ENCODE measurements around the gene CEP85L.

CEP85L gene

DNA sequence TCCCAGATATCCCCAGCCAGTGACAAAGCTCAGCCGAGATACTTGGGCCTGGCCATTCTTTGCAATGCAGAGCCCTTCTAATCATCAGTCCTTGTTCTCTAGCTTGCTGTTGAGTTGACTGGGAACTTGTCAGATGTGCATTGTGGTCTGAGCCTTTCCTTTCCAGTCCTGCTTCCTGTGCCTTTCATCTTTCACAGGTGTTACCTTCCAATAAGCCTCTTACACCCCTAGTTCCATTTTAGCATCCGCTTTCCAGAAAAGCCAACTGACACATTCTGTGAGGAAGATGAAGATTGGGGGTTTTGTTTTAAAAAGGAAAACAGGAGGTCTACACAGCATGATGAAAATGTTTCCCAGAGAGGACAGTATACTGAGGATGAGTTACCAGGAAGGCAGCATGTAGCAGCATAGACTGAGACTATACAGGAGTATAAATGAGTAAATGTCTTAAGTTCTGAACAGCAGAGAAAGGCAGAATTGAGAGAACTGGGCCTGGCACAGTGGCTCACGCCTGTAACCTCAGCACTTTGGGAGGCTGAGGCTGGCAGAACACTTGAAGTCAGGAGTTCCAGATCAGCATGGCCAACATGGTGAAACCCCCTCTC lies 5.6 kb upstream of the CEP85L start:
- Histone ChIP-seq H3K4me3 (ENCODE audit: low read length) (no peak overlapping the region), H3K27me3 (ENCODE audit: insufficient read depth, low read length) (no peaks in the 10 kb centered on the region), H3K36me3 (ENCODE audit: insufficient read depth, low read depth, low read length) (no peaks in the 10 kb centered on the region), H3K27ac (ENCODE audit: low read length) (no peak overlapping the region), H3K4me1 (ENCODE audit: insufficient read depth, low read length) (peaks cover 6% of the 10 kb centered on the region; the same call in 1 of the 2 replicates), H3K9ac (ENCODE audit: low read depth, low read length) (no peak overlapping the region), H3K9me3 (ENCODE audit: insufficient read depth, low read depth, low read length) (no peaks in the 10 kb centered on the region)

DNA sequence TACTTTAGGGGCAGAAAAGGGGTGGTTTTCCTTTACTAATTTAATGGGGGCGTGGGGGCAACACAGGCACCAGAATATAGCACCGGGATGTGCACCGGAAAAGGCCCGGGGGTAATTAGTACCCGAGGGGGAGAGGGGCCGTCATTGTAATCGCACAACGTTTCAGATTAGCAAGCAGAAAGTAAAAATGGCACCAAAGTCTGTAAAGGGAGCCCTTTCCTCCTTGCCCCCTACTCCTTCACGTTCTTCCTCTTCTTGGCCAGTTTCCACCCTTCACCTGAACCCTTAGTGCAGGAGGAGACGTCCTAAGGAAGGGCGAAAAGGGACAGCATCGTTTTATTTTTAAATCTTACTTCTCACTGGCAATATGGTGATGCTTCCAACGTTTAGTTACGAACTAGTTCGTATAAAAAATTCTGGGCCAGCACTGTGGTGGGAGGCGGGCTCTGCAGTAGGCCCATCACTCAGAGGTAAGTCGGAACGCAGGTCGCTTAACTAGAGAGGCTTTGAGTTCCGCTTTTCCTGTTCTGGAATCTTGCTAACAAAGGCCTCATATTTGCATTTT lies 742 bp upstream of the CEP85L start:
- Histone ChIP-seq H3K27ac (ENCODE audit: low read length) (no peak overlapping the region), H3K4me3 (ENCODE audit: low read length) (peak overlapping the region; percentile 74), H3K9ac (ENCODE audit: low read depth, low read length) (peak overlapping the region; percentile 81; the same call in 1 of the 2 replicates), H3K36me3 (ENCODE audit: insufficient read depth, low read depth, low read length) (no peaks in the 10 kb centered on the region), H3K9me3 (ENCODE audit: insufficient read depth, low read depth, low read length) (no peaks in the 10 kb centered on the region), H3K27me3 (ENCODE audit: insufficient read depth, low read length) (peaks cover 17% of the 10 kb centered on the region; the same call in 1 of the 2 replicates), H3K4me1 (ENCODE audit: insufficient read depth, low read length) (peaks cover 6% of the 10 kb centered on the region)

GRCh38 chr6:118650582-118651281 lies 659 bp downstream of the CEP85L start:
- Histone ChIP-seq H3K9ac (ENCODE audit: low read depth, low read length) (peak overlapping the region; percentile 28; the same call in 1 of the 2 replicates), H3K36me3 (ENCODE audit: insufficient read depth, low read depth, low read length) (no peaks in the 10 kb centered on the region), H3K4me1 (ENCODE audit: insufficient read depth, low read length) (peaks cover 6% of the 10 kb centered on the region), H3K9me3 (ENCODE audit: insufficient read depth, low read depth, low read length) (no peaks in the 10 kb centered on the region), H3K27ac (ENCODE audit: low read length) (no peak overlapping the region), H3K4me3 (ENCODE audit: low read length) (peak overlapping the region; percentile 74), H3K27me3 (ENCODE audit: insufficient read depth, low read length) (peaks cover 17% of the 10 kb centered on the region; the same call in 1 of the 2 replicates)

- peaks cover 17% of the 10 kb centered on the region; the same call in 1 of the 2 replicates for H3K27me3 ChIP-seq (ENCODE audit: insufficient read depth, low read length)
- no peak overlapping the region for H3K27ac ChIP-seq (ENCODE audit: low read length)
- H3K9me3 ChIP-seq (ENCODE audit: insufficient read depth, low read depth, low read length), result no peaks in the 10 kb centered on the region
- H3K9ac ChIP-seq (ENCODE audit: low read depth, low read length), result peak overlapping the region; percentile 28; the same call in 1 of the 2 replicates
- H3K4me3 ChIP-seq (ENCODE audit: low read length), result peak overlapping the region; percentile 74
- H3K36me3 ChIP-seq (ENCODE audit: insufficient read depth, low read depth, low read length), result no peaks in the 10 kb centered on the region
- peaks cover 6% of the 10 kb centered on the region for H3K4me1 ChIP-seq (ENCODE audit: insufficient read depth, low read length)
These were observed 1.3 kb downstream of the CEP85L start for GRCh38 chr6:118649918-118650581.

DNA sequence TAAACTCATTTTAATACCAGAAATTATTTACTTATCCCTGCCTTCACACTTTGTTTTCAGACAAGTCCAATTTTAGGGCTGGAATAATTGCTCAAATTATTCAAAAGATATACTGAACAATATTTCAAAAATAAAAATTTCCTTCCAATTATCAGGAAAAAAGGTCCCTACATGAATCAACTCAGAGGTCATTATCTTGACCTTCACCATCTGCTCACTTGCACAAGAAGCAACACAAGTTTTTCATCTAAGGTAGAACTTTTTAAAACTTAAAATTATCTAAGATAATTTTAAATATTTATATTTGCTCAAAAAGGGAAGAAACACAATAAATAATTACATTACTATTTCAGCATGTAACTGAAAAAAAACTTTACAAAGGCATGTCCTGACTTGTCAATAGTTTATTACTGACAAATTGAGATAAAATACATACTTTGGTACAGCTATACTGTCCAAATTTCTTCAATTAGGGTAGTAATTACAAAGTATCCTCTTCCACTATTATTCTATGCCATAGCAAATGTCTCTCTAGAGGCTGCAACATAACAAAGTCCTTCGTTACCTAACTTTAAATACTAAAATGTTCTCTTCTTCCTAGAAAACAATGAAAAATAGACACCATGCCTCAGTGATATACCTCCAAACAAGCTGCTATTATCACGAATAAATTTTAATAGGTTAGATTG lies 2.4 kb downstream of the CEP85L start:
- Histone ChIP-seq H3K36me3 (ENCODE audit: insufficient read depth, low read depth, low read length) (no peaks in the 10 kb centered on the region), H3K27me3 (ENCODE audit: insufficient read depth, low read length) (peaks cover 17% of the 10 kb centered on the region; the same call in 1 of the 2 replicates), H3K9me3 (ENCODE audit: insufficient read depth, low read depth, low read length) (no peaks in the 10 kb centered on the region), H3K9ac (ENCODE audit: low read depth, low read length) (no peak overlapping the region), H3K27ac (ENCODE audit: low read length) (no peak overlapping the region), H3K4me1 (ENCODE audit: insufficient read depth, low read length) (peaks cover 6% of the 10 kb centered on the region), H3K4me3 (ENCODE audit: low read length) (peak overlapping the region; percentile 74; the same call in 1 of the 2 replicates)

- H3K4me1 ChIP-seq (ENCODE audit: insufficient read depth, low read length), result peaks cover under 1% of the 10 kb centered on the region
- H3K36me3 ChIP-seq (ENCODE audit: insufficient read depth, low read depth, low read length), result no peaks in the 10 kb centered on the region
- H3K9me3 ChIP-seq (ENCODE audit: insufficient read depth, low read depth, low read length), result no peaks in the 10 kb centered on the region
- no peak overlapping the region for H3K4me3 ChIP-seq (ENCODE audit: low read length)
- no peak overlapping the region for H3K9ac ChIP-seq (ENCODE audit: low read depth, low read length)
- H3K27ac ChIP-seq (ENCODE audit: low read length), result no peak overlapping the region
- H3K27me3 ChIP-seq (ENCODE audit: insufficient read depth, low read length), result peaks cover 17% of the 10 kb centered on the region; the same call in 1 of the 2 replicates
These were observed 4.4 kb downstream of the CEP85L start for GRCh38 chr6:118646977-118647376.

DNA sequence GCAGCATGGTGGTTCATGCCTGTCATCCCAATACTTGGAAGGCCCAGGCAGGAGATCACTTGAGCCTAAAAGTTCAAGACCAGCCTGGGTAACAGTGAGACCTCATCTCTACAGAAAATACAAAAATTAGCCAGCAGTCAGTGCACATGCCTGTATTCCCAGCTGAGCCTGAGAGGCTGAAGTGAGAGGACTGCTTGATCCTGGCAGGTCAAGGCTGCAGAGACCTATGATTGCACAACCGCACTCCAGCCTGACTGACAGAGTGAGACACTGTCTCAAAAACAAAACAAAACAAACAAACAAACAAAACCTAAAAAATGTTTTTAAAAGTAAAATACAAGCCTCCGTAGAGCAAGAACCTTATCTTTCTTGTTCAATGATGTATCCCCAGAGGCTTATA lies 6.0 kb downstream of the CEP85L start:
- no peaks in the 10 kb centered on the region for H3K9me3 ChIP-seq (ENCODE audit: insufficient read depth, low read depth, low read length)
- no peak overlapping the region for H3K9ac ChIP-seq (ENCODE audit: low read depth, low read length)
- H3K4me1 ChIP-seq (ENCODE audit: insufficient read depth, low read length), result no peaks in the 10 kb centered on the region; the same call in 1 of the 2 replicates
- no peak overlapping the region for H3K4me3 ChIP-seq (ENCODE audit: low read length)
- peaks cover 16% of the 10 kb centered on the region; the same call in 1 of the 2 replicates for H3K27me3 ChIP-seq (ENCODE audit: insufficient read depth, low read length)
- no peaks in the 10 kb centered on the region for H3K36me3 ChIP-seq (ENCODE audit: insufficient read depth, low read depth, low read length)
- no peak overlapping the region for H3K27ac ChIP-seq (ENCODE audit: low read length)

DNA sequence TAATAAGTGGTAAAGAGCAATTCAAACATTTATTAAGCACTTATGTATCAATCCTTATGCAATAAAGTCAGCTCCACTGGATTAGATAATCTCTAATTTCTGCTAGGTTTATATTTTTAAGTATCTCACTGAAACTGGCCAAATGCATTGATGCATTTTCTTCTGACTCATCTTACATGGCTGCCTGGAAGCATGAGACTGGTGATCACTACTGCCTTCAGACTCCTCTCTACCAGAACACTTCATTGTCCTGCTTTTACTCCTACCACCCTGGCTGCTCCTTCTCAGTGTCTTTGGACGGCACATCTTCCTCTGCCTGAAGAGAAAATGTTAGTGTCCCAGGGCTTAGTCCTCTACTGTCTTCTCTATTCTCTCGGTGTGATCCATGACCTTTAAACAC lies 7.4 kb downstream of the CEP85L start:
- H3K9ac ChIP-seq (ENCODE audit: low read depth, low read length), result no peak overlapping the region
- no peak overlapping the region for H3K4me3 ChIP-seq (ENCODE audit: low read length)
- H3K4me1 ChIP-seq (ENCODE audit: insufficient read depth, low read length), result no peaks in the 10 kb centered on the region; the same call in 1 of the 2 replicates
- peaks cover 2% of the 10 kb centered on the region; the same call in 1 of the 2 replicates for H3K27me3 ChIP-seq (ENCODE audit: insufficient read depth, low read length)
- no peaks in the 10 kb centered on the region for H3K36me3 ChIP-seq (ENCODE audit: insufficient read depth, low read depth, low read length)
- no peaks in the 10 kb centered on the region for H3K9me3 ChIP-seq (ENCODE audit: insufficient read depth, low read depth, low read length)
- H3K27ac ChIP-seq (ENCODE audit: low read length), result no peak overlapping the region

GRCh38 chr6:118641042-118641441 lies 10.3 kb downstream of the CEP85L start:
- no peak overlapping the region for H3K27ac ChIP-seq (ENCODE audit: low read length)
- H3K36me3 ChIP-seq (ENCODE audit: insufficient read depth, low read depth, low read length), result no peaks in the 10 kb centered on the region

DNA sequence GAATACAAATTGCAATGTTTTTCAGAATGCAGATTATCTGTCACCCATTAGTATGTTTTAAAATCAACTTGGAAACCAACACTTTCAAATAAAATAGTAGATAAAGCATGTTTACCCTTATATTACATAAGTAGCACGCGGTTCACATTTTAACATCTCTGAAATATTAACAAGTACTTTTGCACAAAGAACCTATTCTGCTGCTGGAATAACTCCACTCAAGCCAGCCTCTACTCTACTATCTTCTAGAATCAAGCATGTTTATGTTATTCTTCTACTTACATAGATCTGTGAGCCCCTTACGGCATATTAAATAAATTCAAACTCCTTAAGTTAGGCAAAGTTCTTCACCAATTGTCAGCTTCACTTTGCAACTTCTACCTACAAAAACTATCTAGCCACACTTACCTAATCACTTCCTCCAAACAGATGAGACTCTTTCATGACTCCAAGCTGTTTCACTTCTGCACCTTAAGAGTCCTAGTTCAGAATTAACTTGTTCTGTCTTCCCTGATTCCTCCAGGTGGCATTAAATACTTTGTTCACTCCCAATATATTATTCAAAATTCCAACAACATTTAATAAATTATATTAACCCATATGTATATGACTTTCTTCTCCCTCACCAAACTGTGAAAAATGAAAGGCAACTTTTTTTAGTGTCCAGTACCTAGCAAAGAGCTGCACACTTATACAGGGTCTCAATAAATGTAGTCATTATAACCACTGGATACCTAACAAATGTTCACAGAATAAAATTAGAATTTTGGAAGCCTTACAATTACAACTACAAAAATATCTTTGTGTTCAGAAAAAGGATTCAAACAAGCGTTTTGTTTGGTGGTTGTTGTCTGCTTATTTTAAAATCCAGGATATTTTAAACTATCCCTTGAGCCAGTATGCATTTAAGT lies 12.1 kb downstream of the CEP85L start:
- peaks cover 3% of the 10 kb centered on the region; the same call in 1 of the 2 replicates for H3K4me1 ChIP-seq (ENCODE audit: insufficient read depth, low read length)
- no peaks in the 10 kb centered on the region for H3K9me3 ChIP-seq (ENCODE audit: insufficient read depth, low read depth, low read length)
- no peak overlapping the region for H3K27ac ChIP-seq (ENCODE audit: low read length)
- no peak overlapping the region for H3K4me3 ChIP-seq (ENCODE audit: low read length)
- no peaks in the 10 kb centered on the region for H3K27me3 ChIP-seq (ENCODE audit: insufficient read depth, low read length)
- no peak overlapping the region for H3K9ac ChIP-seq (ENCODE audit: low read depth, low read length)
- no peaks in the 10 kb centered on the region for H3K36me3 ChIP-seq (ENCODE audit: insufficient read depth, low read depth, low read length)

More at GRCh38 chr6:118641042-118641441, 10.3 kb downstream of the CEP85L start:
- no peak overlapping the region for H3K4me3 ChIP-seq (ENCODE audit: low read length)
- no peaks in the 10 kb centered on the region for H3K4me1 ChIP-seq (ENCODE audit: insufficient read depth, low read length)
- no peaks in the 10 kb centered on the region for H3K9me3 ChIP-seq (ENCODE audit: insufficient read depth, low read depth, low read length)
- H3K27me3 ChIP-seq (ENCODE audit: insufficient read depth, low read length), result no peaks in the 10 kb centered on the region
- no peak overlapping the region for H3K9ac ChIP-seq (ENCODE audit: low read depth, low read length)

All from iPS-20b (cell line).